Panc1 (cell line): Measurements from ENCODE around the gene AGPAT1. TPM values are rescaled to one million over a fixed set of nuclear protein-coding genes. Genes with fewer than 3 reads are reported as not detected.

Experiments
- ATAC-seq: fragments of 200-7000 bp; cut with Tn5 transposase; 2 replicates; pipeline ENCODE4 v1.9.1; 2020; ENCODE audit warnings: mild to moderate bottlenecking, moderate library complexity
- BruUV-seq: library from RNA; stranded (reverse); fragments of 400-500 nt; replicated peaks from 2 replicates; lab custom pipeline; 2021; lab: Mats Ljungman, UMichigan
- CTCF ChIA-PET: fragments of 300-600 bp; sonication (Branson Sonifier 250); formaldehyde crosslinking; loops from one replicate; lab custom pipeline; 2022; ENCODE audit warnings: antibody characterized with exemption; lab: Charles Lee
- POLR2A ChIA-PET: fragments of 300-600 bp; sonication (Branson Sonifier 250); formaldehyde crosslinking; loops from one replicate; lab custom pipeline; 2022; ENCODE audit warnings: antibody characterized with exemption; lab: Charles Lee
- DNase-seq: peaks from one replicate; pipeline ENCODE4 v3.0.0-alpha.2; 2010; ENCODE audit warnings: low read depth, low spot score
- H3K27ac ChIP-seq: 2 replicates; pipeline ENCODE4 v1.5.1; 2011; ENCODE audit warnings: mild to moderate bottlenecking, low read length, inconsistent platforms
- H3K27me3 ChIP-seq: fragments of 200-500 bp; sonication (Bioruptor generic); 2 replicates; pipeline ENCODE4 v1.6.0; 2014; ENCODE audit warnings: low read length, inconsistent platforms; ENCODE audit not compliant: control insufficient read depth, insufficient read depth
- H3K36me3 ChIP-seq: fragments of 200-500 bp; sonication (Bioruptor generic); 2 replicates; pipeline ENCODE4 v1.5.1; 2014; ENCODE audit warnings: inconsistent platforms, mild to moderate bottlenecking, low read length, moderate library complexity; ENCODE audit not compliant: control insufficient read depth, insufficient read depth
- H3K4me1 ChIP-seq: 2 replicates; pipeline ENCODE4 v1.5.1; 2011; ENCODE audit warnings: inconsistent platforms, mild to moderate bottlenecking, low read length, moderate library complexity; ENCODE audit not compliant: control insufficient read depth, insufficient read depth
- H3K4me3 ChIP-seq, 2 experiments: 2 replicates each; pipeline ENCODE4 v1.5.1; 2011 to 2012; ENCODE audit warnings: low read depth in 2 of 2, low read length in 2 of 2, mild to moderate bottlenecking in 2 of 2, inconsistent platforms in 1 of 2, moderate library complexity in 1 of 2
- H3K9me3 ChIP-seq: fragments of 200-500 bp; sonication (Bioruptor generic); 2 replicates; pipeline ENCODE4 v1.5.1; 2014; ENCODE audit warnings: low read depth, mild to moderate bottlenecking, inconsistent platforms, low read length, moderate library complexity; ENCODE audit not compliant: control insufficient read depth, insufficient read depth
- CTCF ChIP-seq: fragments of 450-650 bp; IDR thresholded peaks from 2 replicates; pipeline ENCODE4 v1.5.1; 2017; ENCODE audit warnings: mild to moderate bottlenecking
- POLR2AphosphoS5 ChIP-seq: IDR thresholded peaks from 2 replicates; pipeline ENCODE4 v1.6.1; 2012; ENCODE audit warnings: mild to moderate bottlenecking, low read depth, low read length, moderate library complexity
- REST ChIP-seq, 2 experiments: IDR thresholded peaks; 2 replicates each; pipeline ENCODE4 v1.6.1; 2011 to 2012; ENCODE audit warnings: low read depth in 2 of 2, control low read depth in 1 of 2, low read length in 1 of 2, mild to moderate bottlenecking in 1 of 2, moderate library complexity in 1 of 2; ENCODE audit not compliant: insufficient read depth in 1 of 2
- SIN3A ChIP-seq: IDR thresholded peaks from 2 replicates; pipeline ENCODE4 v1.6.1; 2012; ENCODE audit warnings: low read depth, mild to moderate bottlenecking, low read length, moderate library complexity, borderline replicate concordance; ENCODE audit not compliant: insufficient read depth
- TCF7L2 ChIP-seq: IDR thresholded peaks from 2 replicates; pipeline ENCODE4 v1.6.1; 2011; ENCODE audit warnings: mild to moderate bottlenecking, low read depth, low read length, inconsistent platforms
- in situ Hi-C: cut with HindIII; loops from 2 replicates; pipeline ENCODE4 v1.10.0; 2016; ENCODE audit warnings: low sequenced_read_pairs, low pct_unique_long_range_greater_than_20kb
- intact Hi-C: fragments of 100-400 bp; cut with micrococcal nuclease; formaldehyde crosslinking; loops from one replicate; pipeline ENCODE4 v1.10.0; 2022; ENCODE audit not compliant: unreplicated experiment
- total RNA-seq: library from RNA; stranded (reverse); gene quantifications from one replicate; pipeline ENCODE4 v1.2.1, GENCODE V29; 2021; ENCODE audit not compliant: unreplicated experiment

AGPAT1 gene
- total RNA-seq, 1 experiment from 2014 or later = 88.4 TPM

- Histone ChIP-seq H3K9me3 (no peaks in the 10 kb centered on the region), H3K36me3 (no peaks in the 10 kb centered on the region; the same call in 1 of the 2 replicates), H3K27me3 (no peaks in the 10 kb centered on the region), H3K4me3 (no peak overlapping the region), H3K4me1 (peaks cover 20% of the 10 kb centered on the region), H3K27ac (no peak overlapping the region)
- intact Hi-C loops = no loop called here
- no peak for DNase-seq
- TF ChIP-seq CTCF (no peak), SIN3A (no peak), POLR2AphosphoS5 (no peak), REST (IDR thresholded peaks at IDR 0.05; ENCODE audit: insufficient read depth in 1 of 2, low read depth in 2 of 2, low read length in 1 of 2) (no peak), TCF7L2 (no peak)
- BruUV-seq = no TSS peak
- ChIA-PET POLR2A (no interaction called here), CTCF (no interaction called here)
- no peak for ATAC-seq
- in situ Hi-C loops = no loop called here
Measured at GRCh38 chr6:32156891-32157290, 19.0 kb downstream of the AGPAT1 start.

- Histone ChIP-seq H3K36me3 (no peaks in the 10 kb centered on the region; the same call in 1 of the 2 replicates), H3K27me3 (no peaks in the 10 kb centered on the region), H3K4me1 (peaks cover 21% of the 10 kb centered on the region), H3K9me3 (no peaks in the 10 kb centered on the region), H3K4me3 (peak overlapping the region; percentile 81 to 96), H3K27ac (peak overlapping the region; percentile 84)
- BruUV-seq = no TSS peak
- in situ Hi-C loops (no loop called here), intact Hi-C loops (no loop called here)
- ATAC-seq (peak; percentile 76), DNase-seq (no peak)
- 0 out of 2 replicates have a peak, but pooled peaks have one; percentile 30 for TF ChIP-seq SIN3A
- TF ChIP-seq CTCF = peak; percentile 85; the same call in 1 of the 2 replicates
- no peak for TF ChIP-seq POLR2AphosphoS5
- 0 out of 4 replicates have a peak, but pooled peaks of 1 of the 2 experiments have one; percentile 42 for TF ChIP-seq REST (IDR thresholded peaks at IDR 0.05; ENCODE audit: insufficient read depth in 1 of 2, low read depth in 2 of 2, low read length in 1 of 2)
- TF ChIP-seq TCF7L2 = no peak
- POLR2A ChIA-PET = no interaction called here
- CTCF ChIA-PET = no interaction called here
Measured at GRCh38 chr6:32154514-32155161, 21.2 kb downstream of the AGPAT1 start.
